CD4-positive, alpha-beta memory T cell (primary cell): ENCODE data around the gene TANC2. TPM values are rescaled to one million over a fixed set of nuclear protein-coding genes. Genes with fewer than 3 reads are reported as not detected.

Experiments
- CTCF ChIA-PET: fragments of 350-600 bp; sonication (Branson Sonifier 250); formaldehyde crosslinking; loops from one replicate; lab custom pipeline; 2021; ENCODE audit warnings: inconsistent platforms; ENCODE audit not compliant: partially characterized antibody; lab: Charles Lee
- POLR2A ChIA-PET: fragments of 350-600 bp; sonication (Branson Sonifier 250); formaldehyde crosslinking; loops from one replicate; lab custom pipeline; 2021; ENCODE audit not compliant: partially characterized antibody; lab: Charles Lee
- DNase-seq, 5 donors: peaks; one replicate each; pipeline versions ENCODE4 v3.0.0 to v3.0.0-alpha.2; 2020 to 2022; ENCODE audit warnings: mixed read lengths in 1 of 5
- H3K27ac ChIP-seq: one replicate; pipeline ENCODE4 v1.7.0; 2013; ENCODE audit warnings: low read depth, low read length
- H3K27me3 ChIP-seq: 2 replicates; pipeline ENCODE4 v1.7.0; 2013; ENCODE audit warnings: mild to moderate bottlenecking, low read length, moderate library complexity; ENCODE audit not compliant: insufficient read depth
- H3K36me3 ChIP-seq: 2 replicates; pipeline ENCODE4 v1.7.0; 2013; ENCODE audit warnings: mild to moderate bottlenecking, low read length, moderate library complexity; ENCODE audit not compliant: insufficient read depth
- H3K4me1 ChIP-seq: 2 replicates; pipeline ENCODE4 v1.7.0; 2013; ENCODE audit warnings: mild to moderate bottlenecking, low read length, moderate library complexity; ENCODE audit not compliant: insufficient read depth
- H3K4me3 ChIP-seq, 2 donors: one replicate each; pipeline ENCODE4 v1.7.0; 2013; ENCODE audit warnings: low read length in 2 of 2, mild to moderate bottlenecking in 1 of 2
- H3K9me3 ChIP-seq, 2 donors: one replicate each; pipeline ENCODE4 v1.7.0; 2013; ENCODE audit warnings: low read length in 2 of 2, control low read depth in 1 of 2; ENCODE audit not compliant: control insufficient read depth in 1 of 2
- H3K27ac Mint-ChIP-seq, 7 donors: one replicate each; pipeline ENCODE4 v1.8.0; 2020 to 2021; ENCODE audit warnings: mixed read lengths in 7 of 7, mild to moderate bottlenecking in 6 of 7, inconsistent platforms in 3 of 7, moderate library complexity in 3 of 7
- H3K27me3 Mint-ChIP-seq, 2 donors: one replicate each; pipeline ENCODE4 v1.8.0; 2020 to 2021; ENCODE audit warnings: mixed read lengths in 2 of 2
- H3K36me3 Mint-ChIP-seq, 2 donors: one replicate each; pipeline ENCODE4 v1.8.0; 2020 to 2021; ENCODE audit warnings: mixed read lengths in 2 of 2, inconsistent platforms in 1 of 2, mild to moderate bottlenecking in 1 of 2
- H3K4me1 Mint-ChIP-seq, 4 donors: one replicate each; pipeline ENCODE4 v1.8.0; 2020 to 2021; ENCODE audit warnings: mixed read lengths in 4 of 4, mild to moderate bottlenecking in 1 of 4
- H3K4me3 Mint-ChIP-seq, 8 donors: one replicate each; pipeline ENCODE4 v1.8.0; 2020 to 2021; ENCODE audit warnings: mixed read lengths in 8 of 8, mild to moderate bottlenecking in 7 of 8, moderate library complexity in 6 of 8, inconsistent platforms in 3 of 8
- H3K9me3 Mint-ChIP-seq, 8 donors: one replicate each; pipeline ENCODE4 v1.8.0; 2020 to 2021; ENCODE audit warnings: mixed read lengths in 8 of 8, mild to moderate bottlenecking in 5 of 8, inconsistent platforms in 3 of 8, moderate library complexity in 1 of 8
- intact Hi-C: fragments of 100-400 bp; cut with micrococcal nuclease; formaldehyde crosslinking; loops from one replicate; pipeline ENCODE4 v1.15.1; 2023
- polyA plus RNA-seq, 2 donors: library from polyadenylated mRNA; unstranded; fragments of 300-500 nt; fragmentation: Illumina TruSeq; gene quantifications; one replicate each; pipeline ENCODE4 v1.2.3, GENCODE V29; 2021
- total RNA-seq, 2 experiments: library from RNA; stranded (reverse); gene quantifications; one replicate each; pipeline ENCODE4 v1.2.3, GENCODE V29; 2021

Gene TANC2
- total and polyA plus RNA-seq, 4 experiments from 2014 or later, result 1.3 to 37.8 (median 22.1) TPM

GRCh38 chr17:62937606-62938005 lies 28.4 kb upstream of the TANC2 start:
- Mint-ChIP-seq H3K36me3 (no peaks in the 10 kb centered on the region), H3K4me1 (no peaks in the 10 kb centered on the region), H3K27ac (no peak overlapping the region), H3K4me3 (no peak overlapping the region), H3K9me3 (peaks cover 3 to 23% (median 16%) of the 10 kb centered on the region in 8 donors), H3K27me3 (peaks cover 24 to 29% of the 10 kb centered on the region in 2 donors)
- Histone ChIP-seq H3K9me3 (no peaks in the 10 kb centered on the region), H3K27me3 (no peaks in the 10 kb centered on the region), H3K27ac (no peak overlapping the region), H3K4me3 (no peak overlapping the region), H3K36me3 (no peaks in the 10 kb centered on the region), H3K4me1 (no peaks in the 10 kb centered on the region)
- DNase-seq, result no peak
- intact Hi-C loops, result no loop called here
- ChIA-PET POLR2A (no interaction called here), CTCF (interaction anchor here (1.1 kb wide), 1 partner anchor 14 kb away, joined by 5 read pairs; no protein-coding TSS in a partner anchor)

- Histone ChIP-seq H3K36me3 (no peaks in the 10 kb centered on the region), H3K27me3 (no peaks in the 10 kb centered on the region), H3K4me3 (no peak overlapping the region), H3K9me3 (no peaks in the 10 kb centered on the region), H3K27ac (no peak overlapping the region), H3K4me1 (no peaks in the 10 kb centered on the region)
- Mint-ChIP-seq H3K9me3 (peaks cover 3 to 26% (median 17%) of the 10 kb centered on the region in 8 donors), H3K27ac (no peak overlapping the region), H3K27me3 (peaks cover 15 to 19% of the 10 kb centered on the region in 2 donors), H3K4me1 (no peaks in the 10 kb centered on the region), H3K36me3 (no peaks in the 10 kb centered on the region), H3K4me3 (no peak overlapping the region)
- DNase-seq, result no peak
- ChIA-PET POLR2A (no interaction called here), CTCF (no interaction called here)
- intact Hi-C loops, result no loop called here
Measured at GRCh38 chr17:62941358-62941991, 24.6 kb upstream of the TANC2 start.

DNA sequence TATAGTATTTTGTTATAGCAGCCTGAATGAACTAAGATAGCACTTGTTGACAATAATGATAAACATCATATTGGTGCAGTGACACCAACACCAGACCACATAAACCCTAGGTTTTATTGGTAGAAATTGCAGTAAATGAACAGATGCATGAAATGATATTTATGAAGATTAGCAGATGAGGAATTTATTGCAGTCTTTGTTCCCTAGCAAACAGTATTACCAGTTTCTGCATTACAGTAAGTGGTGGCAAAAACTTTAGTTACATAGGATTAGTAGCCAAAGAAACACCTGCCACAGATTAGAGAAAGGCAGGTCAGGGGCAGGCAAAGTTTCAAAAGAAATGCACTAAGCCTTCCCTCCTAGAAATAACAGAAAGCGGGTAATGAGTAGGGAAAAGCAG lies 17.7 kb upstream of the TANC2 start:
- no peak overlapping the region for H3K4me3 Mint-ChIP-seq
- Histone ChIP-seq H3K27ac (no peak overlapping the region), H3K4me3 (no peak overlapping the region), H3K27me3 (no peaks in the 10 kb centered on the region), H3K9me3 (no peaks in the 10 kb centered on the region), H3K36me3 (no peaks in the 10 kb centered on the region), H3K4me1 (no peaks in the 10 kb centered on the region)
- POLR2A ChIA-PET, result no interaction called here
- intact Hi-C loops, result no loop called here
- H3K27ac Mint-ChIP-seq, result peak overlapping the region in 1 of 7 donors; percentile 25
- H3K27me3 Mint-ChIP-seq, result peaks cover 8 to 10% of the 10 kb centered on the region in 2 donors
- DNase-seq, result no peak
- CTCF ChIA-PET, result no interaction called here
- H3K9me3 Mint-ChIP-seq, result peaks cover 0 to 1% (median 0%) of the 10 kb centered on the region in 8 donors
- H3K4me1 Mint-ChIP-seq, result no peaks in the 10 kb centered on the region
- no peaks in the 10 kb centered on the region for H3K36me3 Mint-ChIP-seq

- no peaks in the 10 kb centered on the region for H3K36me3 Mint-ChIP-seq
- H3K4me1 ChIP-seq, result no peaks in the 10 kb centered on the region
- intact Hi-C loops, result no loop called here
- peaks cover 8 to 10% of the 10 kb centered on the region in 2 donors for H3K27me3 Mint-ChIP-seq
- POLR2A ChIA-PET, result no interaction called here
- no peaks in the 10 kb centered on the region for H3K36me3 ChIP-seq
- H3K27me3 ChIP-seq, result no peaks in the 10 kb centered on the region
- no peak for DNase-seq
- H3K27ac ChIP-seq, result no peak overlapping the region
- no peak overlapping the region for H3K27ac Mint-ChIP-seq
- no peak overlapping the region for H3K4me3 Mint-ChIP-seq
- no peaks in the 10 kb centered on the region for H3K4me1 Mint-ChIP-seq
- H3K9me3 ChIP-seq, result no peaks in the 10 kb centered on the region
- CTCF ChIA-PET, result no interaction called here
- H3K9me3 Mint-ChIP-seq, result no peaks in the 10 kb centered on the region
- no peak overlapping the region for H3K4me3 ChIP-seq
Measured at GRCh38 chr17:62949036-62949435, 17.0 kb upstream of the TANC2 start.

DNA sequence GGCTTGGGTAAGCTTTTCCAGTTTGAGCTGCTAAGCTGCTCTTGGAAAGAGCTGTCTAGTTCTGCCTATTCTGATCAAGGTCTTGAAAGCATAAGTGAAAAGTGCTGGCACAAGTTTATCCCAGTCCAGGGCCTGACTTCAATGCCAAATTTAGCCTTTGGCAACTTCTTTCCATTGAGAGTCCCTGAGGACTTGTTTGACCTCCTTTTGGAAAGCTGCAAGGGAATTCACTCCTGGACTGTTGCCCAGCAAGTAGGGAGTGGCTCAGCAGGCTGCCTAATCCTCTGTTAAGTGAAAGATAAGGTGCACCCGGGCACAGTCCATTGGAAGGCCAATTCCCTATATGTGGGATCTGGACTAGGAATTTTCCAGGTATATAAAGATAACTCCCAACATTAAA lies 16.0 kb upstream of the TANC2 start:
- no peaks in the 10 kb centered on the region for H3K27me3 ChIP-seq
- CTCF ChIA-PET, result no interaction called here
- Mint-ChIP-seq H3K36me3 (no peaks in the 10 kb centered on the region), H3K27ac (no peak overlapping the region), H3K9me3 (no peaks in the 10 kb centered on the region), H3K4me3 (no peak overlapping the region), H3K27me3 (peaks cover 6 to 8% of the 10 kb centered on the region in 2 donors), H3K4me1 (no peaks in the 10 kb centered on the region)
- no peak overlapping the region for H3K27ac ChIP-seq
- POLR2A ChIA-PET, result no interaction called here
- H3K4me3 ChIP-seq, result no peak overlapping the region
- intact Hi-C loops, result no loop called here
- DNase-seq, result no peak
- H3K4me1 ChIP-seq, result no peaks in the 10 kb centered on the region
- H3K36me3 ChIP-seq, result no peaks in the 10 kb centered on the region
- H3K9me3 ChIP-seq, result no peaks in the 10 kb centered on the region

GRCh38 chr17:62955841-62956352 lies 10.1 kb upstream of the TANC2 start:
- Histone ChIP-seq H3K27me3 (no peaks in the 10 kb centered on the region), H3K4me3 (no peak overlapping the region), H3K4me1 (no peaks in the 10 kb centered on the region), H3K36me3 (no peaks in the 10 kb centered on the region), H3K27ac (no peak overlapping the region), H3K9me3 (no peaks in the 10 kb centered on the region)
- Mint-ChIP-seq H3K4me1 (no peaks in the 10 kb centered on the region), H3K9me3 (no peaks in the 10 kb centered on the region), H3K4me3 (no peak overlapping the region), H3K36me3 (no peaks in the 10 kb centered on the region), H3K27ac (no peak overlapping the region), H3K27me3 (peaks cover 2 to 10% of the 10 kb centered on the region in 2 donors)
- CTCF ChIA-PET, result no interaction called here
- DNase-seq, result no peak
- POLR2A ChIA-PET, result no interaction called here
- intact Hi-C loops, result no loop called here

GRCh38 chr17:62963296-62963695 lies 2.7 kb upstream of the TANC2 start:
- peaks cover 23% of the 10 kb centered on the region for H3K4me1 ChIP-seq
- Mint-ChIP-seq H3K9me3 (no peaks in the 10 kb centered on the region), H3K4me3 (peak overlapping the region in 1 of 8 donors; percentile 36), H3K36me3 (peaks cover 0 to 10% of the 10 kb centered on the region in 2 donors), H3K27me3 (peaks cover 0 to 9% of the 10 kb centered on the region in 2 donors), H3K4me1 (peaks cover 18 to 31% (median 21%) of the 10 kb centered on the region in 4 donors), H3K27ac (peak overlapping the region in 2 of 7 donors; percentile 3 to 14)
- no peaks in the 10 kb centered on the region for H3K27me3 ChIP-seq
- POLR2A ChIA-PET, result no interaction called here
- DNase-seq, result no peak
- CTCF ChIA-PET, result no interaction called here
- no peak overlapping the region for H3K27ac ChIP-seq
- H3K9me3 ChIP-seq, result no peaks in the 10 kb centered on the region
- no peaks in the 10 kb centered on the region for H3K36me3 ChIP-seq
- intact Hi-C loops, result no loop called here
- no peak overlapping the region for H3K4me3 ChIP-seq
